Left cardiac atrium (tissue), 4 donors: ENCODE data around the gene C1orf94. TPM values are rescaled to one million over a fixed set of nuclear protein-coding genes. Genes with fewer than 3 reads are reported as not detected.

Experiments
- ATAC-seq, 2 donors: fragments of 200-7000 bp; cut with Tn5 transposase; one replicate each; pipeline ENCODE4 v1.9.1; 2020; ENCODE audit warnings: mild to moderate bottlenecking in 2 of 2, moderate library complexity in 2 of 2
- DNase-seq: peaks from one replicate; pipeline ENCODE4 v3.0.0-alpha.2; 2020
- intact Hi-C, 2 donors: fragments of 100-400 bp; cut with DNase I; formaldehyde crosslinking; loops; one replicate each; pipeline versions ENCODE4 v1.14.1 to v1.15.1; 2022 to 2023
- long read RNA-seq: library from polyadenylated mRNA; unstranded; transcript quantifications from one replicate; pipeline ENCODE4 v2.0.0, GENCODE V29; 2021
- total RNA-seq, 2 donors: library from RNA; stranded (reverse); fragmentation: NEBNext Ultra II Directional; extraction: Animal tissue kit (Norgen Biotek cat#: 25700); gene quantifications; one replicate each; pipeline ENCODE4 v1.2.1, GENCODE V29; 2021
- donor health status: DM: no; HTN: yes; CAD: no.
- donor health status: DM: no; HTN: yes; CAD: no; lungs with severe emphysema.
- donor health status: DM: yes; HTN: yes; CAD: no.
- donor health status: Dilated cardiomyopathy.

Gene C1orf94, protein sequence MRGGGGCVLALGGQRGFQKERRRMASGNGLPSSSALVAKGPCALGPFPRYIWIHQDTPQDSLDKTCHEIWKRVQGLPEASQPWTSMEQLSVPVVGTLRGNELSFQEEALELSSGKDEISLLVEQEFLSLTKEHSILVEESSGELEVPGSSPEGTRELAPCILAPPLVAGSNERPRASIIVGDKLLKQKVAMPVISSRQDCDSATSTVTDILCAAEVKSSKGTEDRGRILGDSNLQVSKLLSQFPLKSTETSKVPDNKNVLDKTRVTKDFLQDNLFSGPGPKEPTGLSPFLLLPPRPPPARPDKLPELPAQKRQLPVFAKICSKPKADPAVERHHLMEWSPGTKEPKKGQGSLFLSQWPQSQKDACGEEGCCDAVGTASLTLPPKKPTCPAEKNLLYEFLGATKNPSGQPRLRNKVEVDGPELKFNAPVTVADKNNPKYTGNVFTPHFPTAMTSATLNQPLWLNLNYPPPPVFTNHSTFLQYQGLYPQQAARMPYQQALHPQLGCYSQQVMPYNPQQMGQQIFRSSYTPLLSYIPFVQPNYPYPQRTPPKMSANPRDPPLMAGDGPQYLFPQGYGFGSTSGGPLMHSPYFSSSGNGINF
- not detected for total RNA-seq
- long read RNA-seq: 0 reads

DNA sequence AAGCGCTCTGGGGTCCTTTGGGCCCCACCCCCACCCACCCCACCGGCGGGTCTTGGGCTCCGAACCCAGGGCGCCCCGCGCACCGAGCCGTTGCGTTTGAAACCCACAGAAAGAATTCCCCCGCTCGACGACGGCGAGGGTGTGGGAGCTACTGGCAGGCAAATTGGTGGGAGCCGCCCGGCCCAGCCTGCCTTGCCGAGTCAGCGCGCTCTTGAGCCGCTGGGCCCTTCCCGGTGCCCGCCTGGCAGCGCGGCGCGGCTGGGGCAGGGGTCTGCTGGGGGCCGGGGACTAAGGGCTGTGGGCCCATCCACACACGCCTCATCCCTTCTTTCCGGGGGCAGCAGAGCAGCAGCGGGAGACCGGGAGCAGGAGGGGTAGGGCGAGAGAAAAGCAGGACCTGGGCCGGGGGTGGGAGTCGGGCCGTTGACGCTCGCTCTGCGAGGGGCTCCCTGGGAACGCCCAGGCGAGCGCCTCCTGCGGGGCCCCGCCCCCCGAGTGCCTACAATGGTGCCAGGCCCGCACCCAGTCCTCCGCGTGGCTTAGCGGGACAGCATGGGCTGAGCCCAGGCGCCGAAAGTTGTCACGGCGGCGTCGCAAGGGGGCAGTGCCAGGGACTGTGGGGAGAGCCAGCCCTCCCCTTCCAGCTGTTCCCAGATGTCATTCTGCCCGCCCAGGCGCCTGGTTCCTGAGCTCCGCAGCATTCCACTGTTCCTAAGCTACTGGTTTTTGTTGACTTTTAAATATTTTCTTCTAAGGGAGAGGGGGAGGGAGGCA lies at the start of gene C1orf94:
TSS of gene C1orf94 (plus strand) at position 78 of the 774 bp plus-strand sequence. CDS start 883 bp downstream, outside the sequence.
- intact Hi-C loops: no loop called here
- DNase-seq (no peak), ATAC-seq (peak in 1 of 2 donors; percentile 52)

DNA sequence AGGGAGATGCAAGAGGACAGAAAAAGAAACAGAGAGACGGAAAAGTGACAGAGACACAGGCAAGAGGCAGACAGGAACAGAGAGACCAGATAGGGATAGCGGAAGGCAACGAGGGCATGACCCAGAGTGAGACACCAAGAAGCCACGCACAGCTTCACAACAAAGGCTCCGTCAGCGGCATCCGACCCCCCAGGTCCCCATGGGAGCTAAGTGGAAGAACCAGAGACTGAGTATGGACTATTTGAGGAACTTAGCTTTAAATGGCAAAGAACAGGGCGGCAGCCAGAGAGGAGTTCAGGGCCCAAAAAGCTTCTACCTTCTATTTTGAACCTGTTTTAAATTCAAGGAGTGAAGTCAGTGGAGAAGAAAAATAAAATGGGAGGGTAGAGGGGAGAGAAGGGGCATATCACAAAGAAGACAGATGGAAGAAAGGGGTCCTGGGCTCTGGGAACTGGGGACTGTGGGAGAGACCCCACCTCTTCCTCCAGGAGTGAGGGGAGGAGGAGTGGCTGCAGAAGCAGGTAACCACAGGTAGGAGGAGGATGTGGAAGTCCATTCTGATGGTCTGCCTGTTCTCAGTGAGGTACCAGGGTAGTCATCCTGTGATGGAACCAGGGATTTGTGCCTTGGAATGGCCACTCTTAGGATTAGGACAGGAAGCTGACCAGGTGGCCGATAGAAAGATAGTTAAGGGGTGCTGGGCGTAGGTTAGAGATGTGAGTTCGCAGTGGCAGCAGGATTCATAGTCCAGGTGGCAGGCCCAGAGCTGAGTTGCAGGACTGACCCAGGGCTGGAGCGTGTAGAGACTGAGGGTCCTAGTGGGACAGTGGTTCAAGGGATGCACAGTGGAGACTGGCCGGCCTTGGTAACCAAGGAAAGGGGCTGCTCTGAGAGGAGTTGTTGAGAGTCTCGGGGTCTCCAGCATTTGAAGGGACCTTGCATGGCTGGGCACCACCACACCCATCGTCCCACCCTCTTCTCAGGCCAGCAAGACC lies 49.4 kb upstream of the C1orf94 start:
- DNase-seq: no peak
- intact Hi-C loops: no loop called here
- no peak for ATAC-seq

DNA sequence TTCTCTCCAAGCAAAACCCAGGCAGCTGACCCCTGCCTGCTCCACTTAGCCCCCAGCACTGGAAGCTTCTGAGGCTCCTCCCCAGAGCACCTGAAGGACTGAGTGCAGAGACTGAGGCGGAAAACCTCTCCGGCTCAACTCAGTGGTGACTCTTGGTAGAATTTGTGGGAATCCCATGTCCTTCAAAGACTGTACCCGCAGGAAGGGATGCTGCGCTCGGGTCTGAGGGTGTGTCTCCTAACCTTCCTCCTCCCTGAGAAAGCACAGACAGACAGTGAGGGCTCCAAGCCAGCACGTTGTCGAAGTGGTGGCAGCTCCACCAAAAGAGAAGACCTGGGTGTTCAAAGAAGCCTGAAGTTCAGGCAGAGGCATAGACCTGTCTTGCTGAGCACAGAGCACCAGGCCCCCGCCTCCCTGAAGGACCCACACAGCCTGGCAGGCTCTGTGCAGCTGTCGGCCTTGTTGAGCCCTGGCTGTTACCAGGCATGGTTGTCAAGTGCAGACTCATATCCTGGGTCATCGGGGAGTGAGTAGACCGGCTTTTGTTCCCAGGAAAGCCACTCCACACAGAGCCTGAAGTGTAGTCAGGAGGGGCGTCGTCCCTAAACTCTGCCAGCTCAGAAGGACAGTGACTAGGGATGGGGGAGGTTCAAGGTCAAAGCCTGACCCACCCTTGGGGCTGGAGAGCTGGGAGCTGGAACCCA lies 48.4 kb upstream of the C1orf94 start:
- intact Hi-C loops: no loop called here
- DNase-seq (no peak), ATAC-seq (no peak)

DNA sequence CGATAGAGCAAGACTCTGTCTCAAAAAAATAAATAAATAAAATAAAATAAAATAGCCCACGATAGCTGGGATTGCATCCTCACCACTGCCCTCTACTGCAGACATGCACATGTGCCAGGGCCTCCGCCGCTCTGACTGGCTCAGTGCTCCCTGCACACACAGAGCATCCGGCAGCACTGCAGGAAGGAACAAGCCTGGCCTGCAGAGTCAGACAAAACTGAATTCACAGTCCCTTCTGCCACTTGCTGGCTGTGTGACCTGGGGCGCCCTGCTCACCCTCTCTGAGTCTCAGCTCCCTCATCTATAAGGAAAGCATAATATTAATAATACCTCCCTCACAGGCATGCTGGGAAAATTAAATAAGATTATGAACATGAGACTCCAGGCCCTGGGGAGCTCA lies 47.1 kb upstream of the C1orf94 start:
- DNase-seq: no peak
- ATAC-seq: no peak
- intact Hi-C loops: no loop called here

DNA sequence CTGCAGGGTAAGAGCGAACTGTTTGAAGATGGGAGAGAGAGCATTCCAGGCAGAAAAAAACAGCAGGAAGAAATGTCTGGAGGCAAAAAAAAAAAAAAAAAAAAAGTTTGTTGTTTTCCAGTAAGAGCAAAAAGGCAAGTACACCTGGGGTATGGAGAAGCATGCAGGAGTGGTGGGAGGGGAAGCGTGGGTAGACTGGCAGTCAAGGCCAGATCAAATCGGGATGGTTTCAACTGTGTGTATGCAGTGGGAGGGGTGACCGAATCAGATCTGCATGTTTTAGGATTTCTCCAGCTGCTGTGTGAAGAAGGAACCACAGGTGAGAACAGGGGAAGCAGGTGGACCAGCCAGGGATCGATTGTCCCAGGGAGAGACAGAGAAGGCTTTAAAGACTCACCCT lies 46.4 kb upstream of the C1orf94 start:
- no peak for ATAC-seq
- intact Hi-C loops: no loop called here
- DNase-seq: no peak

DNA sequence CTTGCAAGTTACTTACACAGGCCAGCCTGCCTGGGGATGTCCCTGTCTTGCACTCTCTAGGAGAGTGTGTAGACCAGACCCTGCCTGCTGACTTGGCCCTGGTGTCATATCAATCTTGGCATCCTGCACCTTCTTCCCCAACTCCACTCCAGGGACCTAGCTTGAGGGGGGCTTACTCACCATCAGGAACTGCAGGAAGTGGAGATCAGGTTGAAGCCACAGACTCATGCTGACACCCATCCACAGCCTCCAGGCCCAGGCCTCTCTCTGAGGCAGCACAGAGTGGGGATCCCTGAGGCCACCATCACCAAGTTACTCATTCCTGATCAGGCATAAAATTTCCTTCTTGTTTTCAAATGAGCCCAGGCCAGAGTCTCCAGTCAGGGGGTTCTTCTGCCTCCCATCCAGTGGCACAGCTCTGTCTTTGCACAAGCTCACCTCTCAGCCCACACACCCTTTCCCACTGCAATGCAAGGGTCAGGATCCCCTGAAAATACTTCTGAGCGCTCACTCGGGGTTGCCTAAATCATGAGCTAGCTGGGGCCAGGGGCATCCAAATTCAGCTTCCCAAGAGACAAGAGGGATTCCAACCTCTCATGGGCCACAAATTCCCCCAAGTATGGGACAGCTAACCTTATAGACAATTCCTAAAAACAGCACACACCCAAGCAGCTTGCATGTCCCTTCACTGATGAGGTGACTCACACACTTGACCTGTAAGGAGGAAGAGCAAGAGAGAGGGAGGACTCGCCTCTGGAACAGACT lies 45.1 kb upstream of the C1orf94 start:
- intact Hi-C loops: no loop called here
- DNase-seq (no peak), ATAC-seq (no peak)

DNA sequence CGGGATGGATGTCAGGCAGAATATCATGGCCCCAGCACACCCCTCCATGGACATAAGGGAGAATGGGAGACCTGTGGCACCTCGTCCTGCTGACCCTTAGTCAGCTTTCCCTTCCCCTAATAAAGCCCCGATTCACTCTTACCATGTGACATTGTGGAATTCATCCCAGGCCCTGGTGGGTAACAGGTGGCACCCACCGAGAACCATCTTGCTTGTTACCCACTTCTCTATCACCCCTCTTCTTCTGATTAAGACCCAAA lies 44.6 kb upstream of the C1orf94 start:
- DNase-seq (no peak), ATAC-seq (no peak)
- intact Hi-C loops: no loop called here

DNA sequence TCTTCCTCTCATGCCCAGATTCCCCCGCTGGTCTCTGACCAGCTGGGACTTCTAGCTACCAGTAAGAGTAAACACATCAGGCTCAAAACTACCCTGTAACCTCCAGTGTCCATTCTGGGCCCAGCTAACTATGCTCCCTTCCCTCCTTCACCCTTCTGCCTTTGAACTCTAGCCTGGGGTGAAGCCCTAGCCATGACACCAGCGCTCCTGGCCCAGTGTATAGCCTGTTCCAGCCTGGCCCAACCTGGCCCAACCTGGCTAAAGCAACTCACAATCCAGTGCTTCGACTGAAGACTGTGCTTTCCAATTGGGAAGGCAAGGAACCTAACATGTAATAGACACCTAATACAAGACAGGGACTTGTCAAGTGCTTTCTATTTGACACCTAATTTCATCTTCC lies 39.3 kb upstream of the C1orf94 start:
- DNase-seq: no peak
- no peak for ATAC-seq
- intact Hi-C loops: no loop called here

DNA sequence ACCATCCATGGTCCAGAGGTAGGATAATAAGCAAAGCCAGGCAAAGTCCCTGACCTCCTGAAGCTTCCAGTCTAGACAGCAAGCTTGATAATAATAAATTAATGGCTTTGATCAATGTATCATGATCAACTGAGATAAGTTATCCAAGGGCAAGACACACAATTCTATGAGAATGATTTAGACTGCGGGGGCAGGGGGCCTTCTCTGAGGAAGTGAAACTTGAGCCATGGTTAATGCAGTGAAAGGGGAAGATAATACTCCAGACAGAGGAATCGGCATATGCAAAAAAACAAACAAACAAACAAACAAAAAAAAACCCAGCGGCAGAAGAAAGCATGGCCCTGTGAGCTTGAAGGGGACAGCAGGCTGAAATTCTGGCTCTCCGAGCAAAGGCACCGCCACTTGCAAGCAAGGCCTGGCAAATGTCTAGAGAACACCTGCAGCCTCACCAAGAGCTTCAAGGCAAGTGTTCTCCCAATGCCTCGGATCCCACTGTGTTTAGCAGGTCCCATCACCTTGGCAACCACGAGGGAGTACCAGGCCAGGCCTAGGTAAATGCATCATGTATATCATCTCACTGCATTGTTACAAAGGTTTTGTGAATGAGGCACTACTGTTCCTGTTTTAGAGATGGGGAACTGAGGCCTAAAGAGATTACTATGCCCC lies 36.6 kb upstream of the C1orf94 start:
- ATAC-seq (no peak), DNase-seq (no peak)
- intact Hi-C loops: no loop called here

DNA sequence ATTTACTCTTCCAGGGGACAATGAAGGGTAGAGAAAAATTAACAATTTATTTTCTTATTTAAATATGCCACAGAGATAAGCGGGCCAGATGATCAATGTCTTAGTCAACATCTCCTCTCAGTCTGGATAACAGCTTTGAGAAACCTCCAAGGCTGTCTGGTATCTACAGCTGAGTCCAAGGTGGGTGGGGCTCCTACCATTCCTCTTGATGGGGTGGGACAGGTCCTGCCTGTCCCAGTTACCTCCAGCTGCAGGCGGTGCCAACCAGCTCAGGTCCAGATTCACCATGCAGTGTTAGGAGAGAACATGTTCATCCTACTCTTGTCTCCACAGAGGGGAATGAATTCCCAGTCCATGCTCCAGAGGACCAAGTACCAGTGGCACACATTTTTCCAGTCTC lies 32.7 kb upstream of the C1orf94 start:
- intact Hi-C loops: no loop called here
- DNase-seq (no peak), ATAC-seq (no peak)

DNA sequence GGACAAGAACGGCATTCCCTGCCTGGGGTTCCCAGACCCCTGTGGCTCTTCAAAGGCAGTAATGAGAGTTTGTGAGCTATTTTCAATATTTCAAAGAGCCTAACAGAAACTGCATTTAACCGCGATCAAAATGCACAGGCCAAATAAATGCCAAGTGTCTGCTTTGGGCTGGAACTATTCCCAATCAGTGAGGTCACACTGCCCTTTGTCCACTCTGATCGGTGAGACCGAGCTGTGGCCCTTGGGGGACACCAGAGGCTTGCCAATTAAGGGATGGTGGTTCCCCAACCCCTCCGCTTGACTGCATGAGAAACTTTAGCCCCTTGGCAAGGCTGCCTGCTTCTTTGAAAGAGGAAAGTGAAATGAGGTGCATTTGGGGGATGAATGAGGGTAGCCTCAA lies 31.9 kb upstream of the C1orf94 start:
- ATAC-seq: no peak
- intact Hi-C loops: no loop called here
- DNase-seq: no peak

DNA sequence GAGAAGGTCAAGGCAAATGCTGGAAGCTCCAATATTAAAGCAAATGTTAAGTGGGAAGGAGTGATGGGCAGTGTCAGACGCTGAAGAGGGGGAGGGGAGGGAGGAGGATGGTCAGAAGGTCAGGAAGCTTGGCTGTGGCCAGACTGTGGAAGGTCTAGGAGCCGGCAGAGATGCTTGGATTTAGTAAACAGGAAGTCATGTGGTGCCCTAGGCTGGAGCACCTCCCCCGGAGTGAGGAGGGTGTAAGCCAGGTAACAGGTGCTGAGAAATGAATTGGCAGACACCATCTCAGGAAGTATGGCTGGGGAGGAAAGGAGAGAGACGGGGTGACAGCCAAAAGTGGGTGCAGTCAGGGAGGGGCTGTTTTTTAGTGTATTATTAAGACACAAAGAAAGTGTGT lies 29.4 kb upstream of the C1orf94 start:
- ATAC-seq (no peak), DNase-seq (no peak)

DNA sequence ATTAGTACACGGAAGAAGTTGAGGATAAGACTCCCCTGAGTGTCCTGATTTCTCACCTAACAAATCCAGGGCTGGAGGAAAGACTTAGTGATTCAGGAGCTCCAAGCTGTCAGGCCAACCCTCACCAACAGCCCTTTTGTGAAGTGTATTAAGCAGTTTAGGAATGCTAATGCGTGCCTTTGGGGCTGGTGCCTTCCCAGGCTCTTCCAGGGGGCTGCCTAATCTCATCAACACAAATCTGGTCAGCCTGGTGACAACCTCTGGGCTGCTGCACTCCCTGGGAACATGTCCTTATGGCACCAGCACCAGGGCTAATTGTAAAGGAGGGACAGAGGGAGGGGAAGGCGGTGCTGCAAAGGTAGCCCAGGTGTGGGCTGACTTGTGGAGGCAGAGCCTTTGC lies 27.2 kb upstream of the C1orf94 start:
- ATAC-seq: no peak
- no peak for DNase-seq
- intact Hi-C loops: no loop called here

More for the DNA sequence above, 29.4 kb upstream of the C1orf94 start:
- intact Hi-C loops: no loop called here

DNA sequence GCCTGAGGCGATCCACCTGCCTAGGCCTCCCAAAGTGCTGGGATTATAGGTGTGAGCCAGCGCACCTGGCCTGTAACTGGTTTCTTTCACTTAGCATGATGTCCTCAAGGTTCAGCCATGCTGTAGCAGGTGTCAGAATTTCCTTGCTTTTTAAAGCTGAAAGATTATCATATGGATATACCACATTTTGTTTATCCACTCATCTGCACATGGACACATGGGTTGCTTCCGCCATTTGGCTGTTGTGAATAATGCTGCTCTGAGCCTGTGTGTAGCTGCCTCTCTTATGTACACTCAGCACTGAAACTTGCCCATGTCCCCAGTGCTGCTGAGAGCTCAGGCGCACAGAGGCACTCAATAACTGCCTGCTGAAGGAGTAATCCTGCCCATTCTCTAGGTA lies 23.5 kb upstream of the C1orf94 start:
- intact Hi-C loops: no loop called here
- DNase-seq (no peak), ATAC-seq (no peak)

DNA sequence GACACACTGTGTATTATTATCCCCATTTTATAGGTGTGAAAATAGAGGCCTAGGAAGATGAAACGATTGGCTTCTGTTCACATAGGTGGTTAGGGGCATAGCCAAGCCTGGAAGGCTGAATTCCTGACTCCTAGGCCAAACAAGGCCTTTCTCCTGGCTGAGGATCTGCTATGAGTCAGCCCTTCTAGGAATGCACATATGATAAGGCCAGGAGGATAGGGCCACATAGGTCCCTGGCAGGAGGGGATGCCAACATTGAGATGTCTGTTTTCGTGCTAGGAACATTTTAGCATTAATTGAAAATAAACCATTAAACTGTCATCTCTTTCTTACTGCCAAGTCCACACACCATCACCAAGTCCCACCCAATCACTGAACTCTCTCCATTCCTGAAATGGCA lies 20.8 kb upstream of the C1orf94 start:
- intact Hi-C loops: no loop called here
- no peak for DNase-seq
- peak in 1 of 2 donors; percentile 48 for ATAC-seq

DNA sequence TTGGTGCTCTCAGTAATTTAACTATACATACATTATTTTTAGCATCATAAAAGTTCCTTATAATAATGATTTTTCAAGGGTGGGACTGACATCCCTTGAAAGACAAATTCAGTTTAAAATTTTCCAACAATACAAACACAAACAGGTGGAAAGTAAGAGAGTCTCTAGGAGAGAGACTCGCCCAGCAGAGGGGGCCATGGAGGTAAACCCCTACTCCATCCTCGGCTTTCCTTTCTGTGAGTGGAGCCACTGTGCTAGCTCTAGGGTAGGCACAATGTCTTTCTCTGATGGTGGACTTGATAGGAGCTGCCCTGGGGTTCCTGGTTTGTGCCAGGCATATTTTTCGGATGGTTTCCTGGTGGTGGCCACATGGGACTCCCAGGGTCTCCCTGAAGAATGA lies 20.0 kb upstream of the C1orf94 start:
- no peak for ATAC-seq
- intact Hi-C loops: no loop called here
- DNase-seq: no peak
